ENCODE data around the gene RND3.

- TF ChIP-seq ZBTB7A (tag by site-specific recombination; IDR thresholded peaks at IDR 0.05; ENCODE audit: low read depth) = no peak
- TF ChIP-seq CTCF (tag by site-specific recombination; IDR thresholded peaks at IDR 0.05) = no peak
- no peak for TF ChIP-seq YY1 (tag by site-specific recombination; IDR thresholded peaks at IDR 0.05)
- TF ChIP-seq ZNF558 (tag by site-specific recombination; IDR thresholded peaks at IDR 0.05) = no peak
- TF ChIP-seq OSR2 (tag by site-specific recombination; IDR thresholded peaks at IDR 0.05) = no peak
- no peak for TF ChIP-seq ZNF138 (tag by site-specific recombination; IDR thresholded peaks at IDR 0.05; ENCODE audit: borderline replicate concordance)
- no peak for TF ChIP-seq ZNF311 (tag by site-specific recombination; IDR thresholded peaks at IDR 0.05; ENCODE audit: borderline replicate concordance)
- TF ChIP-seq ZBTB10 (tag by site-specific recombination; IDR thresholded peaks at IDR 0.05) = no peak
- no peak for TF ChIP-seq REST (tag by site-specific recombination; IDR thresholded peaks at IDR 0.05)
Observed at GRCh38 chr2:150449856-150450255, 37.6 kb downstream of the RND3 start.
